H1 (cell line): ENCODE results near the gene UBQLN4. TPM values are rescaled to one million over a fixed set of nuclear protein-coding genes. Genes with fewer than 3 reads are reported as not detected.

Experiments used
- CTCF ChIA-PET: fragments of 300-600 bp; sonication (Branson Sonifier 250); formaldehyde crosslinking; loops from one replicate; lab custom pipeline; 2021; ENCODE audit not compliant: partially characterized antibody; lab: Charles Lee
- POLR2A ChIA-PET: fragments of 300-600 bp; sonication (Branson Sonifier 250); formaldehyde crosslinking; loops from one replicate; lab custom pipeline; 2021; ENCODE audit warnings: inconsistent platforms; ENCODE audit not compliant: partially characterized antibody; lab: Charles Lee
- DNase-seq, 2 experiments: peaks; one replicate each; pipeline versions ENCODE4 v3.0.0 to v3.0.0-alpha.2; 2010 to 2022; ENCODE audit warnings: low spot score in 2 of 2, low read depth in 1 of 2, mixed read lengths in 1 of 2
- FAIRE-seq: peaks from 2 replicates; lab custom pipeline; 2011; peaks lifted over from hg19 to GRCh38; lab: Jason Lieb, UNC
- H2AFZ ChIP-seq: 2 replicates; pipeline ENCODE4 v1.8.1; 2012; ENCODE audit warnings: low read length, inconsistent platforms
- H2AK5ac ChIP-seq: 2 replicates; pipeline ENCODE4 v1.6.1; 2013; ENCODE audit warnings: low read depth, low read length
- H2BK120ac ChIP-seq: replicated peaks from 2 replicates; pipeline ENCODE3; 2013; ENCODE audit warnings: low read depth, low read length, inconsistent platforms
- H2BK12ac ChIP-seq: 2 replicates; pipeline ENCODE4 v1.6.1; 2013; ENCODE audit warnings: low read depth, low read length
- H2BK15ac ChIP-seq: 2 replicates; pipeline ENCODE4 v1.6.1; 2013; ENCODE audit warnings: low read length
- H2BK20ac ChIP-seq: 2 replicates; pipeline ENCODE4 v1.6.1; 2013; ENCODE audit warnings: low read length
- H2BK5ac ChIP-seq: 2 replicates; pipeline ENCODE4 v1.6.1; 2013; ENCODE audit warnings: low read depth, low read length
- H3K14ac ChIP-seq: 2 replicates; pipeline ENCODE4 v1.6.1; 2013; ENCODE audit warnings: inconsistent platforms; ENCODE audit not compliant: insufficient read length
- H3K18ac ChIP-seq: 2 replicates; pipeline ENCODE4 v1.6.1; 2013; ENCODE audit warnings: low read length; ENCODE audit errors: extremely low read depth
- H3K23ac ChIP-seq: 2 replicates; pipeline ENCODE4 v1.6.1; 2013; ENCODE audit warnings: inconsistent platforms; ENCODE audit not compliant: insufficient read length
- H3K23me2 ChIP-seq: 2 replicates; pipeline ENCODE4 v1.6.1; 2013; ENCODE audit warnings: low read depth, low read length
- H3K27ac ChIP-seq: 2 replicates; pipeline ENCODE4 v1.6.1; 2011; ENCODE audit warnings: low read depth, low read length, inconsistent platforms
- H3K27me3 ChIP-seq, 4 experiments: replicated peaks in 1 of 4; 1 replicate in 1 of 4; 2 replicates in 3 of 4; pipeline versions ENCODE4 v1.6.1 to v1.8.1; 2011 to 2013; ENCODE audit warnings: low read length in 3 of 4, mild to moderate bottlenecking in 3 of 4, inconsistent platforms in 2 of 4, mixed read lengths in 2 of 4, moderate library complexity in 1 of 4; ENCODE audit not compliant: control insufficient read depth in 3 of 4, insufficient read depth in 3 of 4; ENCODE audit errors: extremely low read depth in 1 of 4
- H3K36me3 ChIP-seq, 4 experiments: 2 replicates each; pipeline versions ENCODE4 v1.6.1 to v1.8.1; 2011 to 2013; ENCODE audit warnings: mild to moderate bottlenecking in 4 of 4, low read length in 3 of 4, moderate library complexity in 2 of 4, control low read depth in 1 of 4, inconsistent platforms in 1 of 4; ENCODE audit not compliant: insufficient read depth in 4 of 4, control insufficient read depth in 2 of 4
- H3K4ac ChIP-seq: replicated peaks from 2 replicates; pipeline ENCODE3; 2013; ENCODE audit warnings: low read length, low read depth, mixed read lengths, inconsistent platforms; ENCODE audit not compliant: insufficient read length
- H3K4me1 ChIP-seq, 4 experiments: replicated peaks in 1 of 4; 1 replicate in 1 of 4; 2 replicates in 3 of 4; pipeline versions ENCODE4 v1.6.1 to v1.8.1; 2011 to 2013; ENCODE audit warnings: low read length in 3 of 4, inconsistent platforms in 2 of 4, mixed read lengths in 1 of 4; ENCODE audit not compliant: insufficient read depth in 4 of 4, control insufficient read depth in 3 of 4
- H3K4me2 ChIP-seq, 2 experiments: 2 replicates each; pipeline versions ENCODE4 v1.6.1 to v1.8.1; 2011 to 2013; ENCODE audit warnings: low read depth in 2 of 2, low read length in 2 of 2, control low read depth in 1 of 2, inconsistent platforms in 1 of 2, mild to moderate bottlenecking in 1 of 2; ENCODE audit not compliant: insufficient read depth in 1 of 2
- H3K4me3 ChIP-seq, 4 experiments: fragments of 200-600, 300-600 bp in 1 of 4; sonication (generic), shearing (Covaris generic), sonication (Bioruptor Twin) in 1 of 4; 2 replicates each; pipeline versions ENCODE4 v1.5.1 to v1.8.1; 2011 to 2016; ENCODE audit warnings: low read length in 4 of 4, low read depth in 3 of 4, control low read depth in 2 of 4, inconsistent platforms in 2 of 4, mild to moderate bottlenecking in 2 of 4, mixed read lengths in 1 of 4, moderate library complexity in 1 of 4; ENCODE audit not compliant: insufficient read depth in 2 of 4; ENCODE audit errors: extremely low read depth in 1 of 4
- H3K56ac ChIP-seq: replicated peaks from 2 replicates; pipeline ENCODE3; 2013; ENCODE audit warnings: low read depth, mild to moderate bottlenecking, mixed read lengths, low read length, inconsistent platforms; ENCODE audit not compliant: insufficient read length
- H3K79me1 ChIP-seq: 2 replicates; pipeline ENCODE4 v1.6.1; 2013; ENCODE audit warnings: low read depth, low read length, control low read depth
- H3K79me2 ChIP-seq, 2 experiments: 2 replicates each; pipeline versions ENCODE4 v1.6.1 to v1.8.1; 2012 to 2013; ENCODE audit warnings: low read length in 2 of 2, mild to moderate bottlenecking in 2 of 2, inconsistent platforms in 1 of 2; ENCODE audit not compliant: insufficient read depth in 2 of 2, control insufficient read depth in 1 of 2
- H3K9ac ChIP-seq, 4 experiments: replicated peaks in 1 of 4; 1 replicate in 1 of 4; 2 replicates in 3 of 4; pipeline versions ENCODE4 v1.6.1 to v1.8.1; 2011 to 2013; ENCODE audit warnings: low read depth in 3 of 4, low read length in 3 of 4, control low read depth in 2 of 4, mild to moderate bottlenecking in 2 of 4, moderate library complexity in 2 of 4, inconsistent platforms in 1 of 4; ENCODE audit errors: extremely low read depth in 1 of 4
- H3K9me3 ChIP-seq, 2 experiments: 2 replicates each; pipeline versions ENCODE4 v1.6.1 to v1.8.1; 2012 to 2013; ENCODE audit warnings: mild to moderate bottlenecking in 2 of 2, moderate library complexity in 2 of 2, control low read depth in 1 of 2, inconsistent platforms in 1 of 2, low read depth in 1 of 2, low read length in 1 of 2, mixed read lengths in 1 of 2; ENCODE audit not compliant: insufficient read depth in 2 of 2
- H4K20me1 ChIP-seq, 2 experiments: replicated peaks in 1 of 2; 2 replicates each; pipeline versions ENCODE3 to v1.8.1; 2011 to 2013; ENCODE audit warnings: inconsistent platforms in 2 of 2, low read length in 2 of 2, mild to moderate bottlenecking in 1 of 2; ENCODE audit not compliant: insufficient read depth in 2 of 2, control insufficient read depth in 1 of 2
- H4K5ac ChIP-seq: 2 replicates; pipeline ENCODE4 v1.6.1; 2013; ENCODE audit warnings: low read length, low read depth, mixed read lengths, inconsistent platforms; ENCODE audit not compliant: insufficient read length
- H4K8ac ChIP-seq: 2 replicates; pipeline ENCODE4 v1.8.0; 2013; ENCODE audit warnings: mild to moderate bottlenecking, moderate library complexity, low read length, inconsistent platforms; ENCODE audit not compliant: insufficient read depth; ENCODE audit errors: extremely low read depth
- H4K91ac ChIP-seq: replicated peaks from 2 replicates; pipeline ENCODE3; 2013; ENCODE audit warnings: low read length, mixed read lengths, inconsistent platforms; ENCODE audit not compliant: insufficient read length
- CBX5 ChIP-seq: fragments of 300-800, 300-1000 bp; sonication (generic); IDR thresholded peaks from 2 replicates; pipeline ENCODE4 v1.7.1; 2016; ENCODE audit warnings: antibody characterized with exemption, low read length, low read depth
- CTBP2 ChIP-seq: IDR thresholded peaks from 2 replicates; pipeline ENCODE4 v1.7.0; 2011; ENCODE audit warnings: borderline replicate concordance, mild to moderate bottlenecking, moderate library complexity, mixed read lengths, low read length; ENCODE audit not compliant: insufficient read depth, insufficient read length
- KDM1A ChIP-seq: fragments of 200-600, 300-600 bp; sonication (generic); IDR thresholded peaks from 2 replicates; pipeline ENCODE4 v1.7.1; 2016; ENCODE audit warnings: mild to moderate bottlenecking, low read length, borderline replicate concordance
- MAFK ChIP-seq: IDR thresholded peaks from 2 replicates; pipeline ENCODE4 v1.6.1; 2012; ENCODE audit warnings: low read depth, mild to moderate bottlenecking, improper control_type of control experiment, low read length
- TCF12 ChIP-seq: IDR thresholded peaks from 2 replicates; pipeline ENCODE4 v1.6.1; 2011; ENCODE audit warnings: low read depth, mild to moderate bottlenecking, low read length
- WGBS, 2 experiments: shearing (Covaris generic) in 1 of 2; methylation state at CpG; one replicate each; pipeline versions ENCODE4 v1.1.6 to v1.1.7; 2013 to 2015; ENCODE audit warnings: low lambda C conversion rate in 2 of 2, mixed read lengths in 2 of 2, inconsistent platforms in 1 of 2, low coverage in 1 of 2, missing lambda C conversion rate in 1 of 2; ENCODE audit not compliant: insufficient replicate concordance in 2 of 2, insufficient coverage in 1 of 2, insufficient read length in 1 of 2; ENCODE audit errors: extremely low coverage in 1 of 2, missing lambda C conversion rate in 1 of 2; 5-methylcytosine and 5-hydroxymethylcytosine counted together
- polyA plus RNA-seq, 7 experiments: library from polyadenylated mRNA; depleted of rRNA in 3 of 7; stranded (reverse) in 5 of 7; unstranded in 2 of 7; fragments of >200 nt in 5 of 7; fragments of 200-250 nt in 2 of 7; gene quantifications; 1 replicate in 5 of 7; 2 replicates in 1 of 7; 4 replicates in 1 of 7; pipeline versions ENCODE4 v1.2.1 to v1.2.3, GENCODE V29; 2011 to 2013; ENCODE audit warnings: missing spikeins in 2 of 7, mixed read lengths in 2 of 7
- total RNA-seq: library from RNA; stranded (reverse); fragmentation: NEBNext Ultra II Directional; extraction: Animal tissue kit (Norgen Biotek cat#: 25700); gene quantifications from 2 replicates; pipeline ENCODE4 v1.2.1, GENCODE V29; 2021
- TF ChIP-seq, protein P1 (sequence below): IDR thresholded peaks from 2 replicates; pipeline ENCODE4 v1.6.1; 2012; ENCODE audit warnings: inconsistent platforms

Gene UBQLN4
- total and polyA plus RNA-seq, 2 of the 8 experiments (the other 6 are each of a cell fraction or from before 2014, with no cell fraction given): 37.7 to 52.0 TPM

DNA sequence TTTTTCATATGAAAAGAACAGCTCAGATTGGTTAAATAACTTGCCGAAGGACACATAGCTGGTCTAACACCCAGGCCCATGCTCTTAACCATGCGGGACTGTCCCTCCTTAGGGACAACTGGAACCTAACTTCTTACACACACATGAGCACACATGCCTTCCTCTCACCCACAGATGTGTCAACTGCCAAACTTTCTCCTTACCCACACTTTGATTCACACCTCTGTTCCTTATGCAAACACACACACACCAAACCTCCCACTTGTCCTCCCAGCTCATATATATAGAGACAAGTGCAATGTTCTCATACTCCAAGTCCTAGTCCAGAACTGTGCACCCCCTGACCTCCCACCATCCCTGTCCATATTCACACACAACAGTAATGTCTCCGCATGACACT is 11.6 kb upstream of the UBQLN4 start:
- Histone ChIP-seq H3K23ac (no peak overlapping the region), H2BK120ac (no peak overlapping the region), H3K14ac (no peak overlapping the region), H4K20me1 (peaks cover 3 to 12% of the 10 kb centered on the region in 2 experiments), H2BK20ac (no peak overlapping the region), H3K4me1 (peaks cover 0 to 20% (median 12%) of the 10 kb centered on the region in 4 experiments; a peak in 6 of 7 replicates), H3K79me1 (no peaks in the 10 kb centered on the region), H2BK15ac (peak overlapping the region; percentile 88; the same call in 1 of the 2 replicates), H2AFZ (no peak overlapping the region), H4K5ac (no peak overlapping the region), H4K91ac (no peak overlapping the region), H3K79me2 (peaks cover 0 to 4% of the 10 kb centered on the region in 2 experiments; a peak in 1 of 4 replicates), H3K4me3 (no peak overlapping the region), H3K4me2 (no peak overlapping the region), H3K18ac (no peak overlapping the region), H2AK5ac (no peak overlapping the region), H3K23me2 (peaks cover 6% of the 10 kb centered on the region), H3K56ac (no peak overlapping the region), H3K27ac (no peak overlapping the region), H3K4ac (no peak overlapping the region), H2BK5ac (no peak overlapping the region), H4K8ac (no peak overlapping the region), H3K36me3 (0 out of 8 replicates have a peak, but pooled peaks cover 0 to 2% (median 0%) of the 10 kb centered on the region in 4 experiments), H3K9ac (no peak overlapping the region), H3K9me3 (no peaks in the 10 kb centered on the region), H3K27me3 (no peaks in the 10 kb centered on the region), H2BK12ac (no peak overlapping the region)
- ChIA-PET POLR2A (interaction anchor here (0.7 to 7.3 kb wide), 9 partner anchors 9 to 133 kb away, joined by 3 to 37 read pairs (median 5); partner anchors contain the start of genes ARHGEF2, LAMTOR2, MEX3A and UBQLN4), CTCF (interaction anchor here (0.7 to 10.0 kb wide), 27 partner anchors 8 to 127 kb away, joined by 3 to 139 read pairs (median 9); partner anchors contain the start of genes ARHGEF2, LAMTOR2 and UBQLN4)
- WGBS, 2 experiments: 96% methylated on average over 3 of the region's 3 CpGs; no CpG with 5 or more reads in 1 of the 2 experiments
- FAIRE-seq (no peak), DNase-seq (no peak)
- TF ChIP-seq CBX5 (no peak), TCF12 (no peak), MAFK (no peak), CTBP2 (no peak), KDM1A (no peak)
- TF ChIP-seq, protein P1, sequence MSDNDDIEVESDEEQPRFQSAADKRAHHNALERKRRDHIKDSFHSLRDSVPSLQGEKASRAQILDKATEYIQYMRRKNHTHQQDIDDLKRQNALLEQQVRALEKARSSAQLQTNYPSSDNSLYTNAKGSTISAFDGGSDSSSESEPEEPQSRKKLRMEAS: no peak
